ENCODE measurements around the gene FBXO33.

GRCh38 chr14:39364509-39364908 lies 67.7 kb downstream of the FBXO33 start:
- TF ChIP-seq EZH2 (IDR thresholded peaks at IDR 0.05; ENCODE audit: borderline replicate concordance, low read length) = no peak
- no peak for TF ChIP-seq CTCF (IDR thresholded peaks at IDR 0.05; ENCODE audit: low read length)

All from OCI-LY1 (cell line).